Measurements from ENCODE around the gene TBC1D22A.

- TF ChIP-seq CTCF (IDR thresholded peaks at IDR 0.05; ENCODE audit: low read length) (no peak), EZH2 (optimal IDR thresholded peaks at IDR 0.05; ENCODE audit: low read depth, low read length) (no peak), EZH2phosphoT487 (IDR thresholded peaks at IDR 0.05; ENCODE audit: low read length) (no peak)
Observed at GRCh38 chr22:47051441-47052071, 289.1 kb downstream of the TBC1D22A start.
